Right renal cortex interstitium (tissue), 3 donors: ENCODE measurements around the gene ZDHHC13. TPM values are rescaled to one million over a fixed set of nuclear protein-coding genes. Genes with fewer than 3 reads are reported as not detected.
"Not testable (repeated sequence)": the region's sequence is repeated elsewhere in the genome, so short reads cannot be mapped to it uniquely, and the experiment has no call there.

Source experiments
- DNase-seq, 3 donors: peaks; one replicate each; pipeline ENCODE4 v3.0.0-alpha.2; 2013; ENCODE audit warnings: low read depth in 3 of 3, low spot score in 2 of 3
- polyA plus RNA-seq, 3 donors: library from polyadenylated mRNA; unstranded; fragments of 120-200 nt; gene quantifications; one replicate each; pipeline ENCODE4 v1.2.1, GENCODE V29; 2013; ENCODE audit not compliant: insufficient read length in 3 of 3

ZDHHC13 gene
- polyA plus RNA-seq, 3 donors: 18.9 to 21.8 (median 19.2) TPM

- no peak for DNase-seq
These were observed 22.1 kb upstream of the ZDHHC13 start for GRCh38 chr11:19094859-19095258.

- DNase-seq: no peak
These were observed 17.9 kb upstream of the ZDHHC13 start for GRCh38 chr11:19099093-19099492.

GRCh38 chr11:19100885-19101284 is 16.1 kb upstream of the ZDHHC13 start:
- DNase-seq: no peak

- DNase-seq: no peak
These were observed 15.0 kb upstream of the ZDHHC13 start for GRCh38 chr11:19101796-19102520.

GRCh38 chr11:19102521-19102900 is 14.5 kb upstream of the ZDHHC13 start:
- DNase-seq: no peak

- no peak for DNase-seq
These were observed 12.0 kb upstream of the ZDHHC13 start for GRCh38 chr11:19105011-19105410.

- no peak for DNase-seq
These were observed 9.8 kb upstream of the ZDHHC13 start for GRCh38 chr11:19107125-19107524.

GRCh38 chr11:19110295-19110694 is 6.7 kb upstream of the ZDHHC13 start:
- DNase-seq: no peak

GRCh38 chr11:19111809-19112208 is 5.2 kb upstream of the ZDHHC13 start:
- DNase-seq: no peak

GRCh38 chr11:19116276-19116970 is 545 bp upstream of the ZDHHC13 start:
- DNase-seq: no peak

- no peak for DNase-seq
These were observed 761 bp downstream of the ZDHHC13 start for GRCh38 chr11:19117760-19118097.

GRCh38 chr11:19121646-19122045 is 4.7 kb downstream of the ZDHHC13 start:
- DNase-seq: no peak

- no peak for DNase-seq
These were observed 6.1 kb downstream of the ZDHHC13 start for GRCh38 chr11:19122960-19123615.

- not testable (repeated sequence) for DNase-seq
These were observed 9.8 kb downstream of the ZDHHC13 start for GRCh38 chr11:19126562-19127325.

- no peak for DNase-seq
These were observed 17.0 kb downstream of the ZDHHC13 start for GRCh38 chr11:19134004-19134403.

- not testable (repeated sequence) for DNase-seq
These were observed 19.9 kb downstream of the ZDHHC13 start for GRCh38 chr11:19136884-19137283.

- DNase-seq: no peak
These were observed 28.4 kb downstream of the ZDHHC13 start for GRCh38 chr11:19145319-19145718.

- DNase-seq: no peak
These were observed 39.9 kb downstream of the ZDHHC13 start for GRCh38 chr11:19156892-19157291.

GRCh38 chr11:19160847-19161246 is 43.9 kb downstream of the ZDHHC13 start:
- no peak for DNase-seq

GRCh38 chr11:19161651-19162050 is 44.7 kb downstream of the ZDHHC13 start:
- no peak for DNase-seq

GRCh38 chr11:19162951-19163505 is 46.1 kb downstream of the ZDHHC13 start:
- DNase-seq: no peak
